Right lobe of liver (tissue), 4 donors: ENCODE measurements around the gene ERBB4.

Experiments
- CTCF ChIP-seq, 4 donors: fragments of 200-600 bp in 3 of 4; fragments of 450-650 bp in 1 of 4; IDR thresholded peaks; one replicate each; pipeline versions ENCODE4 v1.5.1 to v1.8.0; 2016 to 2022; ENCODE audit warnings: antibody characterized with exemption in 4 of 4, mild to moderate bottlenecking in 2 of 4
- POLR2A ChIP-seq: fragments of 450-650 bp; IDR thresholded peaks from one replicate; pipeline ENCODE4 v1.6.1; 2017; ENCODE audit warnings: antibody characterized with exemption, mild to moderate bottlenecking
- donor health status: DM: no; HTN: no; CAD: no.
- donor health status: DM: no; HTN: no; CAD: no.
- donor health status: DM: no; HTN: yes; CAD: no.

GRCh38 chr2:211881449-211881848, 657.2 kb downstream of the ERBB4 start:
- no peak for TF ChIP-seq POLR2A
- TF ChIP-seq CTCF (IDR thresholded peaks at IDR 0.05): no peak
